Activated T-cell treated with anti-CD3 and anti-CD28 coated beads for 1 hour (primary cell): ENCODE measurements around the gene TNFAIP2.

ENCODE experiments used
- DNase-seq: peaks from one replicate; pipeline ENCODE4 v3.0.0-alpha.2; 2020; ENCODE audit warnings: low read depth

The TNFAIP2 gene

DNA sequence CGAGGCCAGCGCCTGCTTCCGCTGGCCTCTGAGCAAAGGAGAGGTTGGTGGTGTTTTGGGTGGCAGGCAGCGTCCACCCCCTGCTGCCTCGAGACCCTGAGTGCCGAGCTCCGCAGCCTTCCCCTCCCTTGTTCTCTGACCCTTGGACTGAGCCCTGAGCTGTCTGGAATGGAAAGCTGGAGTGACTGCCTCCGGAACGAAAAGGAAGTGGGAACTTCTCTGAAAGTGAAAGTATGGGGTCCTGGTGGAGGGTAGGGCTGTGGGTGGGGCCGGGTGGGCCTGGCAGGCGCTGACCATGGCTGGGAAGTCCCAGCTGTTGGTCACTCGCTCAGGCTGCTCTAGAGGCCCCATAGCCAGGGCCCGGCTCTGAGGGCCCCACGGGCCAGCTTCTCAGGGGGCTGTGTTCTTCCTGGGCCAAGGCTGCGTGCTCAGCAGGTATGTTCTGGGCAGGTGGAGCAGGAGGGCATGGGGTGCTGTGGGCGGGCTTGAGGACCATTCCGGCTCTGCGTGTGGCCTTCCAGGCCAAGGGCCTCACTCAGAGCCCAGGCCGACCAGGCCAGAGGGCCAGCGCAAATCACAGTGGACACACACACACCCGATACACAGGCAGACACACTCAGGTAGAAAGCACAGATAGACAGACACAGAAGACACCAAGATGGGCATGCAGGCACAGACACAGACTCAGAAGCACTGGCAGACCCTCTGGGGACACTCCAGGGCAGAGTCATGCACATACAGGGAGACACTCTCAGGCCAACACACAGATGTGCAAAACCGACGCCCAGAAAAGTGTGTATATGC lies 28.7 kb upstream of the TNFAIP2 start, which contains the start of gene EXOC3L4:
Gene EXOC3L4 (plus strand): TSS at position 320 of the 804 bp plus-strand sequence. CDS start 5,495 bp downstream, outside the sequence.
- no peak for DNase-seq

DNA sequence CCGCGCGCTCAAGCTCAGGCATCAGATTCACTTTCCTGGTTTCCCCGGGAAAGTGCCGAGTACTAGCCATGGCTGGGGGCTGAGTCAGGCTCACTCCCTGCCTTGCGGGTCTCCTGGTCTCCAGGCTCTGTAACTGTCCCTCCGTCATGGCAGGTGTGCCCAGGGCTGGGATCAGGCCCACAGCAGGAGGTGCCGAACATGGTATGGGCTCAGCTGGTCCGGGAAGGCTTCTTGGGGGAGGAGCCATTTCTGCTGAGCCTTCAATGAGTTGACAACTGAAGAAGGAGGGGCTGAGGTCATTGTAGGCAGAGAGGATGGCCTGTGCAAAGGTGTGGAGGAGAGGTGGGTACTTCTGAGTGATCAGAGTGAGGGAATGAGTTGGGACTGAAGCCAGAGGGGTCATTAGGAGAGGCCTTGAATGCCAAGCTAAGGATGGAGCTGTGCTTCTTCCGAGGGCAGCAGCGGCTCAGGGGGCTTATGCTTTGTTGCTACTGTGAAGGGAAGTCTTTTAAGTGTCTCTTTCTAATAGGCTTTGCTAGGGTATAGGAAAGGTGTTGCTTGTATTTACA lies 28.0 kb upstream of the TNFAIP2 start:
- no peak for DNase-seq

DNA sequence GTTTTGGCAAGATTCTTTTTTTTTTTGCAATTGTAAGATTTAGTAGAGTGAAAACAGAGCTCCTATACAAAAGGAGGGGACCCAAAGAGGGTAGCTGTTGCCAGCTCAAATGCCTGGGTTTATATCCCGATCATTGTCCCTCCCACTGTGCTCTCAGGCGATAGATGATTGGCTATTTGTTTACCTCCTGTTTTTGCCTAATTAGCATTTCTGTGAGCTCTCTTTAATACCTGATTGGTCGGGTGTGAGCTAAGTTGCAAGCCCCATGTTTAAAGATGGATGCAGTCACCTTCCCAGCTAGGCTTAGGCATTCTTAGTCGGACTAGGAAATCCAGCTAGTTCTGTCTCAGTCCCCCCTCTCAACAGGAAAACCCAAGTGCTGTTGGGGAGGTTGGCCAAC lies 26.9 kb upstream of the TNFAIP2 start:
- DNase-seq = no peak

DNA sequence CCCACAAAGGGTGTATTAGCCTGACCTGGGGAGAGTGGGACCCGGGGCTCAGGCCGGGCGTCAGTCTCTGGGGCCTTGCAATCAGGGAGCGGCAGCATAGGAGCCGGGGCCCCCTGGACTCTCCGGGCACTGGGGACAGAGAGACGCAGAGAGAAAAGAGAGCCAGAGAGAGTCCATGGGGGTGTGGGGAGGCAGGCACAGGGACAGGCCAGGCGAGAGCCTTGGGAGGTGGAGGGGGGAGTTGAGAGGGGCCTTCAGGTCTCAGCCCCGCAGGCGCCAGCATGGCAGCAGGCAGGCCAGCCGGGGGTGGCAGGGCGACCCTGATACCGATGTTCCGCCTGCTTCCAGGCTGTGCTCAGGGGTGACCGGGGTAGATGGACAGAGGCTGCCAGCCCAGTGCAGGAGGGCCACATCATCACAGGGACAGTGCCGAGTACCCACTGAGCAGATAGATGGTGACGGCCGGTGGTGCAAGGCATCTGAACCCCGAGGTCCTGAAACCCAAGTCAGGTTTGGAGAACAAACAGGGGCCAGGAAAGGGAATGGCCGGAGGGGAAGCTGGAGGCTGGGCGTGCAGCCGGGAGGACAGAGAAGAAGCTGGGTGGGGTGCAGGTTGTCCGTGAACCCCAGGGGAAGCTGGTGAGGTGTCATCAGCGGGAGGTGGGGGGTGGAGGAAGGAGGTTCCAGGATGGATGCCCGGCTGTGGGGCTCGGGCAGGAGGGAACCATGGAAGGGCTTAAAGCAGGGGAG lies 25.8 kb upstream of the TNFAIP2 start:
- no peak for DNase-seq

DNA sequence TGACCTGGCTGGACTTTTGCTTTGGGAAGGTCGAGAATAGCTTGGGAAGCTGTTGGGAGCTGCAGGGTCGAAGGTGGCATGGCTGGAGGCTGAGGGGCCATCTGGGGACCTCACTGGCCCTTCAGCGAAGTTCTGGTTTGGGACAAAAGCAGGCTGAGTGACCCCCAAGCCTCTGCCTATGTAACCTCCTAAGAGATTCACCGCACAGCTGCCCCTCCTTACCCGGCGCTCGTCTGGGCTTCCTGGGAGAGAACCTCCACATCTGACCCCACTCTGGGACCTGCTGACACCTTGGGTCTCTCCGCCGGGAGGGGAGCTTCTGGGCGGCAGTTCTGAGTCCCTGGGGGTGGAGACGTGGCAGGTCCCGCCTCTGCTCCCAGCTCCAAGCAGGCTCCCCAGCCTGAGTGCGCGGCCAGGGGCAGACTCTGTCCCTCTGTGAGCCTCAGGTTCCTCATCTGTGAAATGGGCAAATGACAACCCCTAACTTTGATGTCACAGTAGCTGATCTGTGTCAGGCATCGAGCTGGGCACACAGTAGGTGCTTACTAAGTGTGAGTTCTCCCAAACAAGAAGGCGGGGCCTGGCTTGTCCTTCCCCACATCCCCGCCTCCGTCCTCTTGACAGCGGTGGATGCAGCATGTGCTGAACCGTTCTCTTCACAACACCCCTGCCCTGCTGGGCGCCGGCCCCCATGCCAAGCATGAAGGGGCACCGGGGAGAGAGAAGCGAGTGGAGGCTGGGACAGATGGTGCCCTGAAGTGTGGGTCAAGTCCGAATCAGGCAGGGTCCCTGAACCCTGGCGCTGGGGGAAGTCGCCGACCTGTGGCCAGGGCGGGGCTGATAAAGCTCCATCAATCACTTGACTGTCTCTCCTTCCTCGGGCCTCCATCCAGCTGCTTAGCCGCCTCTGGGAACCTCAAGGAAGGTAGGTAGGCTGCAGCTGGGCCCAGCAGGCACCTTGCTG lies 25.0 kb upstream of the TNFAIP2 start:
- no peak for DNase-seq

DNA sequence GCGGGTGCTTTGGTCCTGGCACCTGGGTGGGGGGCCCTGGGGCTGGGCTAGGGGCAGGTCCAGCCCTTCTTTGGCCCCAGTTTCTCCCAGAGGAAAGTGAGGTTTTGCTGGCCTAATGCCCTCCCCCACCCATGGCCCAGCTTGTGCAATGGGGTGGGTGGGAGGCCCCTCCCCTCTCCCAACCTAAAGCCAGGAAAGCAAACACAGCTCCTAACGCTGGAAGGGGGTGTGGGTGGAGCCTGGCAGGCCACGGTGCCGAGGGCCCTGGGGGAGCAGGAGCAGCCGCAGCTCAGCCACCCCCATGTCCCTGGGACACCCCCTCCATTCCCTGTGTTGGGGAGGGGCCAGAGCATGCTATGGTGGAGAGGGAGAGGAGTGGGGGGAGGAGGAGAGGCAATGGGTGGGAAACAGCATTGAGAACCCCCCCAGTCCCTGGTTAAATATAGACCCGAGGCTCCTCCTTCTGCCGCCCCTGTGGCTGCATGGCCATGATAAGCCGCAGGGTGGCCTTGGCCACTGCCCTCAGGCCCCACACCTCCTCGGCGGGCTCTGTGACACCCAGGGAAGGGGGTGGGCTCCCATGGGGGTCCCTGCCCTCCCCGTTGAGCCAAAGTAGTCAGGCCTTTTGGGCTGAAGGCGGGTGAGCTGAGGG lies 24.1 kb upstream of the TNFAIP2 start:
- DNase-seq = no peak

DNA sequence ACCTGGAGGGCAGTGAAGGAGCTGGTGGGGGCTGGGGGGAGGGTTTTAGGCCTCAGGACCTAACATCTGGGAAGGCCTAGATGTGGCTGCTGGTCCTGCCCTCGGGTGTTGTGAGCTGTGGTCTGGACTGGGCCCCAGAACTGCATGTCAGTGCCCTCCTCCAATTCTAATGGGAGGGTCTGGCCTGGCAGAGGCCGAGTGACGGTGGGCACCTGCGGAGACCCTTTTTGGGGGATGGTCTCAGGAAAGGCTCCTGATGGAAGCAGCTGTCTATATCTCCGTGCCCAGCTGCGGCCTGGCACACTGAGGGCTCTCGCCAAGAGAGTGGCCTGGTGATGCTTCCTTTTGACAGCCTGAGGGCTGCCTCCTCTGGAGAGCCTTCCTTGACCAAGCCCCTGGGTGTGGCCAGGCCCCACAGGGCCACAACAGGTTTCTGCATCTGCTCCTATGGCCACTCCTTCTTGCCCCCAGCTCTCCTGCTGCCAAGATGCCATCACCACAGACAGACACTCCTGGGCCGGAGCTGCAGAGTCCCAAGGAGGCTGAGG lies 23.5 kb upstream of the TNFAIP2 start:
- no peak for DNase-seq

DNA sequence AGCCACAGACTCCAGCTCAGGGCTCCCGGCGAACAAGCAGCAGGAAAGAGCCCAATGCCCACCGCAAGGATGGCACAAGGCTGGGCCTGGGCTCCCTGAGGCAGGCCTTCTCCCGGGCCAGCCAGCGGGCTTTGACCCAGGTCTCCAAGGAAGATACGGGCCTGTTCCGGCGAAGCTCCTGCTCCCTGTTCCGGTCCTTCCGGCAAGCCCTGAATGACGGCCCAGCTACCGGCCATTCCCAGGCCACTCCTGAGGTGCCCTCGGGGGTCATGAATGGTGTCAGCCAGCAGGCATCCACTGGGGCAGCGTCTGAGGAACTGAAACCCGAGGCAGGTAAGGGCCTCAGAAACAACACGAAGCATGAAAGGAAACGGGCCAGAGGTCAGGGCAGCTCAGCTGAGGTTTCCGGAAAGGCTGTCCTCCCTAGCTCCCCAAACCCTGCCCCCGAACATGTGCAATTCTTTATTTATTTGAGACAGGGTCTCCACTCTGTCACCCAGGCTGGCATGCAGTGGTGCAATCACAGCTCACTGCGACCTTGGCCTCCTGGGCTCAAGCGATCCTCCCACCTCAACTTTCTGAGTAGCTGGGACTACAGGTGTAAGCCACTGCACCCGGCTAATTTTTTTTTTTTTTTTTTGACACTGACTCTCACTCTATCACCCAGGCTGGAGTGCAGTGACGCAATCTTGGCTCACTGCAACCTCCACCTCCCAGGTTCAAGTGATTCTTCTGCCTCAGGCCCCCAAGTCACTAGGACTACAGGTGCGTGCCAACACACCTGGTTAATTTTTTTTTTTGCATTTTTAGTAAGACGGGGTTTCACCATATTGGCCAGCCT lies 22.8 kb upstream of the TNFAIP2 start:
- DNase-seq = no peak

DNA sequence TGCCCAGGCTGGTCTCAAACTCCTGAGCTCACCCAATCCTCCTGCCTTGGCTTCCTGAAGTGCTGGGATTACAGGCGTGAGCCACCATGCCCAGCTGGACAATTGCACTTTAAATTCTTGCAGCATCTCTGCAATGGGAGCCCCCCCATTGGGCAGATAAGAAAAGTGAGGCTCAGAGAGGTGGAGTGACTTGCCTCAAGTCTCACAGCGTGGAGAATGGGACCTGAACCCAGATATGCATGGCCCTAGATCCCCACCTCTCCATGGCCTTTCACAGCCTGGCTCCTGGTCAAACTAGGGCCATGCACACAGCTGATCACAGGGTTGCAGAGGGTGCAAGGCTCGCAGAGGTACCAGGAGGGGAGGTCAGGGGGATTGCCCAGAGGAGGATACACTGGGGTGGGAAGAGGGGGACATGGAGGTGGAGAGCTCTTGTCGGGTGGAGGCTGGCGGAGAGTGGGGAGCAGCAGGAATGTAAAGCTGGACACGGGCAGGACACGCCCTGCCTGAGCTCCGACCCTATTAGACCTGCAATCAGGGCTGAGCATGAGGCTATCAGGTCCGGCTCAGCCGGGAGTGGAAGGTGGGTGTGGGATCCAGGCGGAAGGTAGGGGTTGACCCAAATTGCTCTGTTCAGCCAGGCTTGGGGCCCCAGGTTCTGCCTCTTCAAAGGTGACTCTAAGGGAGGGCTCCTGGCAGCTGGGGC lies 21.9 kb upstream of the TNFAIP2 start:
- DNase-seq = no peak

DNA sequence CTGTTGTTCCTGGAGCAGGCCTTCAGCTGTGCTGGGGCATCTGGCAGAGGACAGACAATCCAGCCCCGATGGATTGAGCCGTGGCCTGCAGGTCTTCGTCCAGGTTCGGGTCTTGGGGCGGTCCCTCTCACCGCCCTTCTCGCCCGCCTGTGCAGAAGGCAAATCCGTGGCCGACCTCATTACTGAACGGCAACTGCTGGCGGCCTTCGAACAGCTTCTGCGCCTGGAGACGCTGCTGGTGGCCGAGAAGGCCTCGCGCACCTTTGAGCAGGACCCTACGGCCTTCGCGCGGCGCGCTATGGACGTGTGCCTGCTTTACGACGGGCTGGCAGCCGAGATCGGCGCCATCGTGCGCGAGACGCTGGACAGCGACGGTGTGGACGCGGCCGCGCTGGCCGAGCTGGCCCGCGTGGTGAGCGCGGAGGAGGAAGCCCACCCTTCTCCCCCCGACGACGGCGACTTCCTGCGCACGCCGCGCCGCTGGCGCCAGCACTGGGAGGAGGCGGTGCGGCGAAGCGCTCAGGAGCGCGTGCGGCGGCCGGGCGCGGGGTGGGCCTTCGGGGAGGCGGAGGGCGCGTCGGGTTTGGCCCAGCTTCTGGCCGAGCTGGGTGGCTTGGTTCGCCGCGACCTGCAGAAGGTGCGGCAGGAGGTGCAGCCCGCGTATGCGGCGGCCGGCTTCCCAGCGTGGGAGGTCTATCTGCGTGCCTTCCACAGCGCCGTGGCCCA lies 21.1 kb upstream of the TNFAIP2 start:
- no peak for DNase-seq

DNA sequence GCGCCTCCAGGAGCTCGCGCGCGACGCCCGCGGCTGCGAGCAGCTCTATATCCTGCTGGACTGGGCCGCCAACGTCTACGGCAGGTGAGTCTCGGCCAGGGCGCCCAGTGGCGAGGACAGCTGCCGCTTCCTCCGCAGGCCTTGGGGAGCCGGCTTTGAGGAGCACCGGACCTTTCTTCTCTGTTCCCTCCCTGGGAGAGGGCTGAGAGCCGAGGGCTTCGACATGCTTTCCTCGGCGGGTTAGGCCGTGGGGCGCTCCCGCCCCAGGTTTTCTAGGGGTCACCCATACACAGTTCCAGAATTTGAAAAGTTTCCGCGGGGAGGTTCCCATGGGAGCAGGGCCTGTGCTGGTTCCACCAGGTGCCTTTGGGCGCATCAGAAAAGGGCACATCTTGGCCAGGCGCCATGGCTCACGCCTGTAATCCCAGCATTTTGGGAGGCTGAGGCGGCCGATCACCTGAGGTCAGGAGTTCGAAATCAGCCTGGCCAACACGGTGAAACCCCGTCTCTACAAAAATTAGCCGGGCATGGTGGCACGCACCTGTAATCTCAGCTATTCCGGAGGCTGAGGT lies 20.5 kb upstream of the TNFAIP2 start:
- no peak for DNase-seq

DNA sequence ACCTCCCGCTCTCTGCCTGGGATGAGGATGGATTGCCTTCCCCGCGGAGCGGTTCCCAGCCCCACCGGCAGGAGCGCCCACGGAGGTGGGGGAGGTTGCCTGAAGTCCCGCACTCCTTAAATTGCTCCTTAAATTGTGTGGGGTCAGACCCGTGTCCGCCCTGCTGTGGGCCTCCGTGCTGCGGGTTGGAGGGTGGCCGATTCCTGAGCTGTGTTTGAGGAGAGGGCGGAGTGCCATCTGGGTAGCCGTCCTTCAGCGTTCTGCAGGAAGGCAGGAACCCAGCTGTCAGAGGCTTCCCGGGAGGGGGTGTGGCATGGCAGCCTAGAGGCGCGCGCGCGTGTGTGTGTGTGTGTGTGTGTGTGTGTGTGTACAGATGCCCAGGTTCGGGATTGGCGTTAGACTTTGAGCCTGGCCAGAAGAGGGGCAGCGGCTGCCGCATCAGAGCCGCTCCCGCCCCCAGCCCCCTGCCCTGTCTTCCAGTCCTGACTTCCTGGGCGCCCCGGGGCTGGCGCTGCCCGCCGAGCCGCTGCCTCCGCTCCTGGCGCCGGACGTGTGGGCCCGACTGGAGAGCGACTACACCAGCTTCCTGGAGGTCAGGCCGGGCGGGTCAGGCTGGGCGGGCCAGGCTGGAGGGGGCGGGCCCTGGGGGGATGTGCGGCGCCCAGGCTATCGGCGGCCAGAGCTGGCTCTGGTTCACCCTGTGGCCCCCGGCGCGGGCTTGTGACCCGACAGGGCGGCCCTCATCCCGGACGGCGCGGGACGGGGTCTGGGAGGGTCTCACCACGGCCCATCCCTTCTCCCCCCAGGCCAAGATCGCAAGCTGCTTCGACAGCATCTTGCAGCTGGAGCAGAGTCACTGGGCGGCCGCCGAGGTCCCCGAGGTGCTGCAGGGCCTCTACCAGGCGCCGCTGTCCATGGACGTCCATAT lies 19.5 kb upstream of the TNFAIP2 start:
- DNase-seq = no peak

DNA sequence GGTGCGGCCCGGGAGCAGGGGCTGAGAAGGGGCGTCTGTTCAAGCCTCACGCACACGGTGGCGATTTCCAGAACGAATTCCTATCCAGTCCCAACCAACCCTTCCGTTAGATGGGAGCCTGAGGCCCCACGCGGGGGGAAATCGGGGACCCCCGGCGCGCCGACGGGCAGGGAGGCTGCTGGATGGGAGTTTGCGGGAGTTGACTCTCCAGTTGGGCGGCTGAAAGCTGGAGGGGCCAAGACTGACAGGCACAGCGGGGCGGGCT lies 18.9 kb upstream of the TNFAIP2 start:
- no peak for DNase-seq

DNA sequence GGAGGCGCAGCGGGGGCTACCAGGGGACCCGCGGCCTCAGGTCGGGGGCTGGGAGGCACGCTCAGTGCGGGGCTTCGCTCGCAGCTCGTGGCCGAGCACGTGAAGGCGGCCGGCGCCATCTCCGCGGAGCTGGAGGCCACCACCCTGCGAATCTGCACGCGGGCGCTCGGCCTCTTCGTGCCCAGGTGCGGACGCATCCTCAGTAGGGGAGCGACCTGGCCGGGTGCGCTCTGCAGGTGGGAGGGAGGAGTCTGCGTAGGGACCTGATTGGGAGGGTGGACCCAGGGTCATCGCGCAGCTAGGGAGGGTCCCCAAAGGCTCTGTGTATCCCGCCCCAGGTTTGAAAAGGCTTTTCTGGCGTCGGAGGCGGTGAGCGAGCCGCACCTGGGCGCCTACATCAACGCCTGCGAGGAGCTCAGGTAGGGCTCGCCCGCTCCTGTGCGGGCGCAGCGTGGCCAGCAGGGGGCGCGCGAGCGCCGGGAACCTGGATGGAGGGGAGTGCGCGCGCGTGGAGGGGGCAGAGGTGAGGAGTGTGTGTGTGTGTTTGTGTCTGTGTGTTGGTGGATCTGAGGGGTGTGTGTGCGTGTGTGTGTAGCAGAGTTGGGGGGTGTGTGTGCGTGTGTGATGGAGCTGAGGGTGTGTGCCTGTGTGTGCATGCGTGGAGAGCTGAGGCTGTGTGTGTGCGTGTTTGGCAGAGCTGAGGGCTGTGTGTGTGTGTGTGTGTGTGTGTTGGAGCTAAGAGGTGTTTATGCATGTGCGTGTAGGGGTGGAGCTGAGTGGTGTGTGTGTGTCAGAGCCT lies 18.4 kb upstream of the TNFAIP2 start:
- DNase-seq = peak; percentile 73

DNA sequence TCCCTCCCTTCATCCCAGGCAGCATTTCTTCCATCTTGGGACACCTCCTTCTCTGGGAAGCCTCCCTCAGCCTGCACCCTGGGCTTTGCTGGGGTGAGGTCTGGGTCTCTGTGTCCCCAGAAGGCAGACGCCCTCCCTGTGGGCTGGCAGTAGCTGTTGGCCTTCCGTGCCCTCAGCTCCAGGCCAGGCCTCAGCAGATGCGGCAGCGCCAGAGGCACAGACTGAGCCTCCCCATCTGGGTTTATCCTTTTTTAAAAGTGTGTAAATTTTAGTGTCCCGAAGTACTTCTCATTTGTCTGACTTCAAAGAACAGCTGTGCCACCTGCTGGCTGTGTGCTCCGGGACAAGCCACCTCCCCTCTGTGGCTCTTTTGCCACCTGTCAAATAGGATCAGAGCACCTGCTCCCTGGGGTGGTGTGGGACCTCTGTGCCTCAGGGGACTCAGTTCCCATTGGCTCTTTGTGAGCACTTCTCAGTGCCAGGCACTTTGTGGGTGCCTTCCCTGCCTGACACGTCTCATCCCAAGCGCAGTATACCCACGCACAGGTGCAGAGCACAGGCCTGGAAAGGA lies 17.6 kb upstream of the TNFAIP2 start:
- no peak for DNase-seq

DNA sequence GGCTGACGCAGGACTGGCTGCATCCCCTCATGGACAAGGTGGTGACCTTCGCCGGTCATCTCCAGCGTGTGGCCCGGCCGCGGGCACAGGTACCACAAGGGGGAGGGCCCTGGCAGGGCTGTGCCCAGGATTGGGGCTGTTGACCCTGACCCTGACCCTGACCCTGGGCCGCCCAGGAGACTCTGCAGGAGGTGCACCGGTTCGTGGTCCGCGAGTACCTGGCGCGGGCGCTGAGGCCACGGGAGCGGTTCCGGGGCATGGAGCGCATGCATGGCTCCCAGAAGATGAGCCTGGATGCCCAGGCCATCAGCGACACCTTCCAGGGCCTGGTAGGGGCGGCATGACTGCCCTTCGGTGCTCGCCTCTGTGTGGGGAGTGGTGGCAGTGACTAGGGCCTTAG lies 15.8 kb upstream of the TNFAIP2 start:
- DNase-seq = no peak
